ENCODE measurements around the gene FGD2. TPM values are rescaled to one million over a fixed set of nuclear protein-coding genes. Genes with fewer than 3 reads are reported as not detected.

The FGD2 gene
- polyA plus RNA-seq, 1 donor from 2014 or later: not detected

DNA sequence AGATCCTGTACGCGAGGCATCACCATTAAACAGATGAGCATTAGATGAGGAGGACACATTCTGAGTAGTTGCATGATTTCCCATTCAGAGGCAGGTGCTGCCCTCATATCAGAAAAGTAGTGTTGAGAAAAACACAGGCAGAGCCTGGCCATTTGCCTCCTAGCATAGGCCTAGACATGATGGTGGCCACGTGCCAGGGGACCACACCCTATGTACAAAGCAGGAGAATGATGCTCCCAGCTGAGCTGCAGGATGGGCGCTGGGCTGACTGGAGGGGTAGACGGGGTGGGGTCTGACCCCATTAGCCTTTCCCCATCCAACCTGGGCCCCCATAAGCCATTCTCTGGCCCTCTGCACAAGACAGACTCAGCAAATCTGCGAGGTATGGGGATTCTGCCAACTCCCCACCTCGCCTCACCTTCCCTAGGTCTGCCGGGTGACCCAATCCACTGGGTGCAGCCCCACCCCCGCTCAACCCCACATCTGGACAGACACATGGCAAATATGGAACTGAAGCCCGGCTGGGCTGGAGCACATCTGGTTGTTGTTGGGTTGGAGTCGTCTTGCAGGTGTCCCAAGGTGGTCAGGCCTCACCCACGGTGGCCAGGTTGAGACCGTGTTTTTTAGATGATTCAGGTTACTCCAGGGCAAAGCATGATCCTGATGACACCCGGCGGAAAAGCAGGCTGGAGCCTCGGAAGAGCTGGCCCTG is 37.0 kb upstream of the FGD2 start:
- no peak for TF ChIP-seq EP300 (conservative IDR thresholded peaks at IDR 0.05; ENCODE audit: poor library complexity, severe bottlenecking)
- no peak for TF ChIP-seq TAF1 (IDR thresholded peaks at IDR 0.05; ENCODE audit: low read depth)
- no peak for TF ChIP-seq POLR2AphosphoS5 (IDR thresholded peaks at IDR 0.05)
- no peak for TF ChIP-seq RAD21 (conservative IDR thresholded peaks at IDR 0.05)
- no peak for TF ChIP-seq MXI1 (conservative IDR thresholded peaks at IDR 0.05; ENCODE audit: poor library complexity, severe bottlenecking)
- TF ChIP-seq REST (IDR thresholded peaks at IDR 0.05; ENCODE audit: borderline replicate concordance): no peak
- no peak for TF ChIP-seq CTCF (IDR thresholded peaks at IDR 0.05; ENCODE audit: poor library complexity, severe bottlenecking)
- TF ChIP-seq SMC3 (conservative IDR thresholded peaks at IDR 0.05; ENCODE audit: poor library complexity): no peak
- no peak for TF ChIP-seq EZH2 (IDR thresholded peaks at IDR 0.05; ENCODE audit: borderline replicate concordance, insufficient read depth, low read length, poor library complexity, severe bottlenecking)
- H3K79me2 ChIP-seq (replicated peaks; ENCODE audit: insufficient read depth, low read length): no peaks in the 10 kb centered on the region
- H3K4me2 ChIP-seq (ENCODE audit: low read length): no peak overlapping the region
- no peak overlapping the region for H3K9ac ChIP-seq (ENCODE audit: low read length)
- H3K4me3 ChIP-seq (ENCODE audit: low read length): no peak overlapping the region
- H3K36me3 ChIP-seq (ENCODE audit: insufficient read depth, low read length): peaks cover 3% of the 10 kb centered on the region
- no peak overlapping the region for H2AFZ ChIP-seq (ENCODE audit: low read depth, low read length)
- no peaks in the 10 kb centered on the region for H3K9me3 ChIP-seq (ENCODE audit: low read length)
- H3F3A ChIP-seq (ENCODE audit: insufficient read depth, low read length, poor library complexity, severe bottlenecking): no peaks in the 10 kb centered on the region
- no peaks in the 10 kb centered on the region for H4K20me1 ChIP-seq (ENCODE audit: insufficient read depth)
- H3K27me3 ChIP-seq (ENCODE audit: insufficient read depth, low read depth, low read length): no peaks in the 10 kb centered on the region
- H3K9me2 ChIP-seq (ENCODE audit: insufficient read depth, low read length): no peaks in the 10 kb centered on the region
- H3K27ac ChIP-seq (ENCODE audit: low read length): no peak overlapping the region

GRCh38 chr6:36969240-36969691 is 36.2 kb upstream of the FGD2 start:
- Histone ChIP-seq H3K4me3 (ENCODE audit: low read length) (no peak overlapping the region), H4K20me1 (ENCODE audit: insufficient read depth) (no peaks in the 10 kb centered on the region), H3F3A (ENCODE audit: insufficient read depth, low read length, poor library complexity, severe bottlenecking) (no peaks in the 10 kb centered on the region), H3K27ac (ENCODE audit: low read length) (no peak overlapping the region), H3K9ac (ENCODE audit: low read length) (no peak overlapping the region), H3K79me2 (replicated peaks; ENCODE audit: insufficient read depth, low read length) (no peaks in the 10 kb centered on the region), H2AFZ (ENCODE audit: low read depth, low read length) (no peak overlapping the region), H3K4me2 (ENCODE audit: low read length) (no peak overlapping the region), H3K36me3 (ENCODE audit: insufficient read depth, low read length) (peaks cover 3% of the 10 kb centered on the region), H3K27me3 (ENCODE audit: insufficient read depth, low read depth, low read length) (no peaks in the 10 kb centered on the region), H3K9me2 (ENCODE audit: insufficient read depth, low read length) (no peaks in the 10 kb centered on the region), H3K9me3 (ENCODE audit: low read length) (no peaks in the 10 kb centered on the region)
- TF ChIP-seq SMC3 (conservative IDR thresholded peaks at IDR 0.05; ENCODE audit: poor library complexity) (no peak), EZH2 (IDR thresholded peaks at IDR 0.05; ENCODE audit: borderline replicate concordance, insufficient read depth, low read length, poor library complexity, severe bottlenecking) (no peak), TAF1 (IDR thresholded peaks at IDR 0.05; ENCODE audit: low read depth) (no peak), REST (IDR thresholded peaks at IDR 0.05; ENCODE audit: borderline replicate concordance) (no peak), EP300 (conservative IDR thresholded peaks at IDR 0.05; ENCODE audit: poor library complexity, severe bottlenecking) (no peak), POLR2AphosphoS5 (IDR thresholded peaks at IDR 0.05) (no peak), RAD21 (conservative IDR thresholded peaks at IDR 0.05) (no peak), MXI1 (conservative IDR thresholded peaks at IDR 0.05; ENCODE audit: poor library complexity, severe bottlenecking) (no peak), CTCF (IDR thresholded peaks at IDR 0.05; ENCODE audit: poor library complexity, severe bottlenecking) (no peak)

Data from neural cell (in vitro differentiated cells).